Thymus (tissue), 11 donors: ENCODE measurements around the gene AIRE. TPM values are rescaled to one million over a fixed set of nuclear protein-coding genes. Genes with fewer than 3 reads are reported as not detected.

Experiments used
- DNase-seq, 9 donors: peaks; one replicate each; pipeline ENCODE4 v3.0.0-alpha.2; 2013; ENCODE audit warnings: low spot score in 9 of 9, low read depth in 6 of 9, missing footprints in 1 of 9
- H3K27ac ChIP-seq, 2 donors: one replicate each; pipeline ENCODE4 v1.5.1; 2013; ENCODE audit warnings: control low read depth in 1 of 2, low read depth in 1 of 2, low read length in 1 of 2, mild to moderate bottlenecking in 1 of 2, moderate library complexity in 1 of 2
- H3K27me3 ChIP-seq, 2 donors: one replicate each; pipeline ENCODE4 v1.5.1; 2013; ENCODE audit warnings: low read length in 1 of 2; ENCODE audit not compliant: control insufficient read depth in 2 of 2, insufficient read depth in 1 of 2
- H3K36me3 ChIP-seq, 2 donors: one replicate each; pipeline ENCODE4 v1.5.1; 2013; ENCODE audit warnings: low read length in 1 of 2, mild to moderate bottlenecking in 1 of 2, moderate library complexity in 1 of 2; ENCODE audit not compliant: control insufficient read depth in 2 of 2, insufficient read depth in 2 of 2
- H3K4me1 ChIP-seq, 2 donors: one replicate each; pipeline ENCODE4 v1.5.1; 2013; ENCODE audit warnings: low read length in 2 of 2; ENCODE audit not compliant: control insufficient read depth in 2 of 2, insufficient read depth in 2 of 2
- H3K4me3 ChIP-seq, 2 donors: one replicate each; pipeline ENCODE4 v1.5.1; 2013; ENCODE audit warnings: low read length in 2 of 2, control low read depth in 1 of 2, mild to moderate bottlenecking in 1 of 2
- H3K9me3 ChIP-seq, 2 donors: one replicate each; pipeline ENCODE4 v1.5.1; 2013; ENCODE audit warnings: low read length in 1 of 2, mild to moderate bottlenecking in 1 of 2; ENCODE audit not compliant: control insufficient read depth in 2 of 2, insufficient read depth in 1 of 2
- WGBS: extraction: QIAGEN DNeasy Blood & Tissue Kit; methylation state at CpG from one replicate; pipeline ENCODE4 v1.1.7; 2013; 5-methylcytosine and 5-hydroxymethylcytosine counted together
- polyA plus RNA-seq: library from polyadenylated mRNA; stranded (reverse); fragments of 200-250 nt; gene quantifications from one replicate; pipeline ENCODE4 v1.2.3, GENCODE V29; 2013
- total RNA-seq: library from RNA; stranded (reverse); fragments of 120-200 nt; gene quantifications from one replicate; pipeline ENCODE4 v1.2.4, GENCODE V29; 2013
- donor health status: healthy.

AIRE gene
- total and polyA plus RNA-seq, 2 donors: 11.9 to 52.2 TPM

DNA sequence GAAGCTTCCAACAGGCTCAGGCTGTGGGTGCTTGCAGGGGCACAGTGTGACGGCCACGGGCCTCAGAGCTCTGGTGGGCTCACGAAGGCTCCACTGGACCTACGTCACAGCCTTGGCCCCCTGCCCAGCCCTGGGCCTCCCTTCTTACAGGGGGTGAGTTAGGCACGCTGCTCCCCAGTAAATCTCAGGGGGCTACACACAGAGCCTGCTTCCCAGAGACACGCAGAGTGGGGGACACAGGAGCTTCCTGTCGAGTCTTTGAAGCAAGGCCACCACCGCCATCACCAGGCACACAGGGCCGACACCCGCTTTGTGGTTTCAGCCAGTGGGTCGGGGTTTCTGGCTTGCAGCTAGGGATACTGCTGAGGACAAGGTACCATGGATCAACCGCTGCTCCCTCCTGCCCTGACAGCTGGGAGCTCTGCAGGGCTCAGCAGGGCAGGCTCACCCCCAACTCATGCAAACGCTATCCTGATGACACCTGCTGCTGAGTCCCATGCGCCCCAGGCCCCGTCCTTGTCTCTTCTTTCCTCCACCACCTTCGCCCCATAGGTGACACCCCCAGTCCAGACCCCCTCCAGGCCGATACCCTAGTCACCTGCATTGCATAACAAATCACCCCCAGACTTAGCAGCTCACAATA, 59.0 kb downstream of the AIRE start:
- no peak for DNase-seq
- Histone ChIP-seq H3K4me1 (peaks cover 13 to 36% of the 10 kb centered on the region in 2 donors), H3K27ac (no peak overlapping the region), H3K4me3 (no peak overlapping the region), H3K27me3 (peaks cover 5 to 23% of the 10 kb centered on the region in 2 donors), H3K9me3 (no peaks in the 10 kb centered on the region), H3K36me3 (no peaks in the 10 kb centered on the region)
- WGBS: 76% methylated on average over 17 of the region's 17 CpGs

- Histone ChIP-seq H3K4me3 (no peak overlapping the region), H3K9me3 (no peaks in the 10 kb centered on the region), H3K36me3 (no peaks in the 10 kb centered on the region), H3K27ac (no peak overlapping the region), H3K4me1 (peaks cover 9 to 28% of the 10 kb centered on the region in 2 donors), H3K27me3 (peaks cover 13 to 27% of the 10 kb centered on the region in 2 donors)
- no peak for DNase-seq
- WGBS: 91% methylated on average over 11 of the region's 11 CpGs
These were observed 59.8 kb downstream of the AIRE start for GRCh38 chr21:44345495-44345894.

DNA sequence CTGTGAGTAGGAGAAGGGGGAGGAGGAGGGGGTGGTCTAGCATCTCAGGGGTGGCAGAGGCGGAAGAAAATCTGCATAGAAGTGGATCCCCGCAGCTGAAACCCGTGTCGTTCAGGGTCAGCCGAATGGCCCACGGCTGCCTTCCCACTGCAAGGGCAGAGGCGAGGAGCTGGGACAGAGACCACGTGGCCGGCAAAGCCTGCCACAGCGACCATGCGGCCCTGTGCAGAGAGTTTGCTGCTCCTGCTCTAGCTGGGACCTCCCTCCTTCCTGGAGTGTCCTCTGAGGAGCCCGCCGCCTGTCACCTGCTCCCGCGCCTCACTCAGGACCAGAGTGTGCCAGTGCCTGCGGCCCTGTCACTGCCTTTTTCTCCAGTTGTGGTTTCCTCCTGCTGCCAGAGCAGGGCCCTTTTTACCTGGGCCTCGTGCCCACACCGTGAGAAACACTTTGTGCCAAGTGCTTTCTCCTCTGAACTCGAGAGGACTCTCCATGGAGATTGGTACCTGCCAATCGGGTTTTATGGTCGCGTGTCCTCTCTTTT, 62.3 kb downstream of the AIRE start:
- H3K4me1 ChIP-seq: peaks cover 26 to 50% of the 10 kb centered on the region in 2 donors
- no peak overlapping the region for H3K4me3 ChIP-seq
- H3K9me3 ChIP-seq: no peaks in the 10 kb centered on the region
- H3K36me3 ChIP-seq: no peaks in the 10 kb centered on the region
- no peak for DNase-seq
- no peak overlapping the region for H3K27ac ChIP-seq
- peaks cover 17 to 43% of the 10 kb centered on the region in 2 donors for H3K27me3 ChIP-seq
- 32% methylated on average over 22 of the region's 22 CpGs for WGBS

Other genes starting within 250 kb of the AIRE start
- 2.2 TPM for gene PWP2, start 178.5 kb upstream of the AIRE start, total RNA-seq
- 12.7 TPM for gene PWP2, start 178.5 kb upstream of the AIRE start, polyA plus RNA-seq
- gene GATD3, start 152.2 kb upstream of the AIRE start, total RNA-seq: 6.4 TPM
- 47.4 TPM for gene GATD3, start 152.2 kb upstream of the AIRE start, polyA plus RNA-seq
- 1.1 TPM for gene ICOSLG, start 44.9 kb upstream of the AIRE start, total RNA-seq
- 5.1 TPM for gene ICOSLG, start 44.9 kb upstream of the AIRE start, polyA plus RNA-seq
- gene DNMT3L, start 24.0 kb upstream of the AIRE start, total RNA-seq: 0.42 TPM
- gene DNMT3L, start 24.0 kb upstream of the AIRE start, polyA plus RNA-seq: 0.80 TPM
- gene PFKL, start 14.2 kb downstream of the AIRE start, total RNA-seq: 49.6 TPM
- 82.7 TPM for gene PFKL, start 14.2 kb downstream of the AIRE start, polyA plus RNA-seq
- 15.3 TPM for gene CFAP410, start 53.5 kb downstream of the AIRE start, total RNA-seq
- gene CFAP410, start 53.5 kb downstream of the AIRE start, polyA plus RNA-seq: 62.5 TPM
- gene TRPM2, start 67.7 kb downstream of the AIRE start, total RNA-seq: 2.7 TPM
- 9.4 TPM for gene TRPM2, start 67.7 kb downstream of the AIRE start, polyA plus RNA-seq
- gene LRRC3, start 169.6 kb downstream of the AIRE start, total RNA-seq: 0.24 TPM
- 0.55 TPM for gene LRRC3, start 169.6 kb downstream of the AIRE start, polyA plus RNA-seq